Activated T-helper 1 cell treated with anti-CD3 and anti-CD28 coated beads, Interleukin-12 subunit alpha, Interleukin-12 subunit beta, Interleukin-2, Interleukin-4 antibody, amounts not matched to agents 30 ng/mL and 10 ng/mL and 1 ng/mL, durations not matched to agents 14 hours and 24 hours and 36 hours (primary cell): ENCODE data around the gene BSG. TPM values are rescaled to one million over a fixed set of nuclear protein-coding genes. Genes with fewer than 3 reads are reported as not detected.

Experiments used
- DNase-seq: peaks from one replicate; pipeline ENCODE4 v3.0.0; 2021; ENCODE audit warnings: low spot score
- H3K27ac Mint-ChIP-seq: one replicate; pipeline ENCODE4 v1.8.0; 2021; ENCODE audit warnings: mild to moderate bottlenecking, mixed read lengths
- H3K27me3 Mint-ChIP-seq: one replicate; pipeline ENCODE4 v1.8.0; 2022; ENCODE audit warnings: mild to moderate bottlenecking, moderate library complexity, mixed read lengths; ENCODE audit not compliant: insufficient read depth
- H3K36me3 Mint-ChIP-seq: one replicate; pipeline ENCODE4 v1.8.0; 2021; ENCODE audit warnings: low read depth, mixed read lengths
- H3K4me1 Mint-ChIP-seq: one replicate; pipeline ENCODE4 v1.8.0; 2021; ENCODE audit warnings: low read depth, mixed read lengths
- H3K4me3 Mint-ChIP-seq: one replicate; pipeline ENCODE4 v1.8.0; 2021; ENCODE audit warnings: mild to moderate bottlenecking, moderate library complexity, mixed read lengths
- H3K9me3 Mint-ChIP-seq: one replicate; pipeline ENCODE4 v1.8.0; 2021; ENCODE audit warnings: mixed read lengths
- intact Hi-C: fragments of 100-400 bp; cut with micrococcal nuclease; formaldehyde crosslinking; loops from one replicate; pipeline ENCODE4 v1.15.1; 2024
- total RNA-seq: library from RNA; stranded (reverse); gene quantifications from 2 replicates; pipeline ENCODE4 v1.2.3, GENCODE V29; 2022

The BSG gene
- total RNA-seq, 1 donor from 2014 or later = 308 TPM

DNA sequence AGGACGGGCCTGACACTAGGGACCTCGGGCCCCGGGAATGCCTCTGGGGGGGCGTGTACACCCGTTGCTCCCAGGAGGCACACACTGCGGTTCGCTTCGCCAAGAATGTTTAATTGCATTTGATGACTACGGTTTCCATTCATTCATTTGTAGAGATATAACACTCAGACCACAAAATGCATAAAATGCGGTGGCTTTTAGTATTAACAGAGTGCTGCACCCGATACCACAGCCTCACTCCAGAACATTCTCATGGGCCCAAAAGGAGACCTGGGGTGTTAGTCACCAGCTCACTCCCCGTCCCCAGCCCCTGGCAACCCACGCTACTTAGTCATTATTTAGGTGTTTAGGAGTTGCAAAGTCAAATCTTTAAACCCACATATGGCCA is 39.1 kb downstream of the BSG start:
- intact Hi-C loops = loop anchor here (1.0 to 2.0 kb wide), 4 partner anchors 22 to 69 kb away; partner anchors contain the start of genes BSG and POLRMT
- Mint-ChIP-seq H3K4me1 (peaks cover 14% of the 10 kb centered on the region), H3K36me3 (peaks cover 10% of the 10 kb centered on the region), H3K27ac (peak overlapping the region; percentile 98), H3K9me3 (no peaks in the 10 kb centered on the region), H3K4me3 (peak overlapping the region; percentile 87), H3K27me3 (no peaks in the 10 kb centered on the region)
- DNase-seq = no peak

DNA sequence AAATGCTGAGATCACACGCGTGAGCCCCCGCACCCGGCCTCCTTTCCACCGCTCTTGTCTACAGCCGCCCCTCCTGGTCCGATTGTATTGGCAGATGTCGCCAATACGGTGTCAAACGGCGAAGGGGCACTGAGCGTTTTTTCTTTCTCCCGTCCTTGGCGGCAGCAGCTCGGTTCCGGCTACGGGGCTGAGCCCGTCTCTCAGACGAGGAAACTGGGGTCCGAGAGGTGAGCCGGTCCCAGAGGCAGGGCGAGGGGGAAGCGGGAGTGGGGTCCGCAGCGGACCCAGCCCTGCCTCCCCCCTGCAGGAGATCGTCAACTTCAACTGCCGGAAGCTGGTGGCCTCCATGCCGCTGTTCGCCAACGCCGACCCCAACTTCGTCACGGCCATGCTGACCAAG is 40.5 kb downstream of the BSG start:
- H3K27ac Mint-ChIP-seq = no peak overlapping the region
- H3K27me3 Mint-ChIP-seq = no peaks in the 10 kb centered on the region
- DNase-seq = no peak
- H3K9me3 Mint-ChIP-seq = no peaks in the 10 kb centered on the region
- peaks cover 14% of the 10 kb centered on the region for H3K4me1 Mint-ChIP-seq
- no peak overlapping the region for H3K4me3 Mint-ChIP-seq
- intact Hi-C loops = no loop called here
- H3K36me3 Mint-ChIP-seq = peaks cover 10% of the 10 kb centered on the region

DNA sequence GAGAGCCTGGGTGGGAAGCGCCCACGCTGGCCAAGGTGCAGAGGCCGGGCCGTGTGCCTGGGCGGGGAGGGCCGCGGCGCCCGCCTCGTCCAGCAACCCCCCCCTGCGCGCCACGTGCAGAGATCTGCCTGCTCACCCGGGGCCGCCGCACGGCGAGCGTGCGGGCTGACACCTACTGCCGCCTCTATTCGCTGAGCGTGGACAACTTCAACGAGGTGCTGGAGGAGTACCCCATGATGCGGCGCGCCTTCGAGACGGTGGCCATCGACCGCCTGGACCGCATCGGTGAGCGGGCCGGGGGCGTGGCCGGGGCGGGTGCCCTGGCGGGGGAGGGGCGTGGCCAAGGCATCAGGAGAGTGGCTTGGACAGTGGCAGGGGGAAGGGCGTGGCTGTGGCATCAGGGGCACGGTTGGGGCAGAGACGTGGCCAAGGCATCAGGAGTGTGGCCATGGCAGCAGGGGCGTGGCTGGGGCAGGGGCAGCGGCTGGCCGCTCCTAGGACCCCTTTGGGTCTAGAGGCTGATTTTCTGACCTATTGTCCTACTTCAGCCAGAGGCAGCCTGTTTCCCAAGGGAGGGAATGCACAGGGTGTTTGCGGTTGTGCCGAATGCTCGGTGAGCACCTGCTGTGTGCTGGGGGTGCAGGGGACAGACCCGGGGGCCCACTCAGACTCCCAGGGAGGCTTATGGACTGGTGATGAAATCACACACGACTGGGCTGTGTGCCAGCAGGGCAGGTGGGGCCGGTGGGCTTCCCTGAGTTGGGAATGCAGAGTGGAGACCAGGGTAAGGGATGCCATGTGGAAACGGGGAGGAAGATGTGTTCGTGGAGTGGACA is 41.6 kb downstream of the BSG start:
- H3K36me3 Mint-ChIP-seq = peaks cover 13% of the 10 kb centered on the region
- no peak overlapping the region for H3K4me3 Mint-ChIP-seq
- intact Hi-C loops = no loop called here
- H3K9me3 Mint-ChIP-seq = no peaks in the 10 kb centered on the region
- DNase-seq = no peak
- H3K27ac Mint-ChIP-seq = no peak overlapping the region
- H3K4me1 Mint-ChIP-seq = peaks cover 14% of the 10 kb centered on the region
- H3K27me3 Mint-ChIP-seq = no peaks in the 10 kb centered on the region

DNA sequence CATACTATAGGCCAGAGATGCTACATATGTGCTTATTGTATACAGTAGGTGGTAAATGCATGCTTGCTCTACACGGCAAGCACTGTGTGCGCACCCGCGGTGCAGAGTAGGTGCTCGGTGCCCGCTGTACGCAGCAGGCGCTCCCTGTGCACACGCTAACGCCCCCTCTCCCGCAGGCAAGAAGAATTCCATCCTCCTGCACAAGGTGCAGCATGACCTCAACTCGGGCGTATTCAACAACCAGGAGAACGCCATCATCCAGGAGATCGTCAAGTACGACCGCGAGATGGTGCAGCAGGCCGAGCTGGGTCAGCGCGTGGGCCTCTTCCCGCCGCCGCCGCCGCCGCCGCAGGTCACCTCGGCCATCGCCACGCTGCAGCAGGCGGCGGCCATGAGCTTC is 43.2 kb downstream of the BSG start:
- H3K27ac Mint-ChIP-seq = peak overlapping the region; percentile 48
- no peaks in the 10 kb centered on the region for H3K9me3 Mint-ChIP-seq
- intact Hi-C loops = no loop called here
- H3K4me3 Mint-ChIP-seq = no peak overlapping the region
- no peak for DNase-seq
- peaks cover 13% of the 10 kb centered on the region for H3K36me3 Mint-ChIP-seq
- H3K27me3 Mint-ChIP-seq = no peaks in the 10 kb centered on the region
- H3K4me1 Mint-ChIP-seq = peaks cover 14% of the 10 kb centered on the region

DNA sequence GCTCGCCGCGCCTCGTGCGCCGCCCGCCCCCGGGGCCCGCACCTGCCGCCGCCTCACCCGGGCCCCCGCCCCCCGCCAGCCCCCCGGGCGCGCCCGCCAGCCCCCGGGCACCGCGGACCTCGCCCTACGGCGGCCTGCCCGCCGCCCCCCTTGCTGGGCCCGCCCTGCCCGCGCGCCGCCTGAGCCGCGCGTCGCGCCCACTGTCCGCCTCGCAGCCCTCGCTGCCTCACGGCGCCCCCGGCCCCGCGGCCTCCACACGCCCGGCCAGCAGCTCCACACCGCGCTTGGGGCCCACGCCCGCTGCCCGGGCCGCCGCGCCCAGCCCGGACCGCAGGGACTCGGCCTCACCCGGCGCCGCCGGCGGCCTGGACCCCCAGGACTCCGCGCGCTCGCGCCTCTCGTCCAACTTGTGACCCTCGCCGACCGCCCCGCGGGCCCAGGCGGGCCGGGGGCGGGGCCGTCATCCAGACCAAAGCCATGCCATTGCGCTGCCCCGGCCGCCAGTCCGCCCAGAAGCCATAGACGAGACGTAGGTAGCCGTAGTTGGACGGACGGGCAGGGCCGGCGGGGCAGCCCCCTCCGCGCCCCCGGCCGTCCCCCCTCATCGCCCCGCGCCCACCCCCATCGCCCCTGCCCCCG is 43.8 kb downstream of the BSG start:
- no peaks in the 10 kb centered on the region for H3K9me3 Mint-ChIP-seq
- no peak overlapping the region for H3K4me3 Mint-ChIP-seq
- intact Hi-C loops = no loop called here
- peaks cover 13% of the 10 kb centered on the region for H3K36me3 Mint-ChIP-seq
- no peaks in the 10 kb centered on the region for H3K27me3 Mint-ChIP-seq
- no peak for DNase-seq
- no peak overlapping the region for H3K27ac Mint-ChIP-seq
- peaks cover 9% of the 10 kb centered on the region for H3K4me1 Mint-ChIP-seq

GRCh38 chr19:616747-617526 is 44.5 kb downstream of the BSG start:
- H3K27ac Mint-ChIP-seq = no peak overlapping the region
- H3K27me3 Mint-ChIP-seq = no peaks in the 10 kb centered on the region

DNA sequence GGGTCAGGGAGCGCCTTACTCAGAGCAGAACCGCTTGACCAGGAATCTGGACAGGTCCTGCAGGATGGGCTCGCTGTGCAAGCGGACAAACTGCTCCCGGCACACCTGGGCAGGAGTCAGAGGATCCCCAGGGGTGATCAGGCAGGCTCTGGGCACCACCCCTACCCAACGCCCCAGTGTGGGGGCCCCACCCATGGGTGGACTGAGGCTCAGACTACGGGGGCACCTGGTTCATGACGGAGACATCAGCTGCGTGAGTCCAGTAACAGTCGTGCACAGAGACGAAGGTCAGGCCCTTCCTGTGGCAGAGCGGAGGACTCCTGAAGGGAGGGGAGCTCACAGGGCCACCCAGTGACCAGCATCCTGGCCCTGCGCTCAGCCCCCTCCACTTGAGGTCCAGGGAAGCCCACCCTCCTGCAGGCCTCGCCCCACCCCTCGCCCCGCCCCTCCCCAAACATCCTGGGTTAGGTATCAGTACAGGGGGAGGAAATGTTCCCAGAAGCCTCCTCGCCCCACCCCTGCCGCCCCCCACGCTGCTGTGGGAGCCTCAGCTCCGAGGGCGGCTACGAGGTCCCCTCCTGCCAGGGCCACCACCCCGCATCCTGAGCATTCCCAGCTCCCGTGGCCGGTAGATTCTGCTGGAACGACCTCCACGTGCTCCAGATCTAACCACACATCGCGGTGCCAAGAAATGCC is 45.3 kb downstream of the BSG start:
- Mint-ChIP-seq H3K36me3 (peaks cover 13% of the 10 kb centered on the region), H3K9me3 (no peaks in the 10 kb centered on the region)
- intact Hi-C loops = no loop called here

More at GRCh38 chr19:616747-617526, 44.5 kb downstream of the BSG start:
- intact Hi-C loops = no loop called here
- H3K4me3 Mint-ChIP-seq = no peak overlapping the region
- no peaks in the 10 kb centered on the region for H3K9me3 Mint-ChIP-seq
- peaks cover 4% of the 10 kb centered on the region for H3K4me1 Mint-ChIP-seq
- H3K36me3 Mint-ChIP-seq = peaks cover 13% of the 10 kb centered on the region
- no peak for DNase-seq

GRCh38 chr19:618247-618619 is 45.8 kb downstream of the BSG start:
- no peak overlapping the region for H3K4me3 Mint-ChIP-seq
- intact Hi-C loops = no loop called here
- peaks cover 13% of the 10 kb centered on the region for H3K36me3 Mint-ChIP-seq
- H3K9me3 Mint-ChIP-seq = no peaks in the 10 kb centered on the region
- no peaks in the 10 kb centered on the region for H3K27me3 Mint-ChIP-seq
- no peak overlapping the region for H3K27ac Mint-ChIP-seq
- H3K4me1 Mint-ChIP-seq = peaks cover 4% of the 10 kb centered on the region
- no peak for DNase-seq

More for the DNA sequence above, 45.3 kb downstream of the BSG start:
- H3K27me3 Mint-ChIP-seq = no peaks in the 10 kb centered on the region
- no peak overlapping the region for H3K4me3 Mint-ChIP-seq
- no peak overlapping the region for H3K27ac Mint-ChIP-seq
- peaks cover 4% of the 10 kb centered on the region for H3K4me1 Mint-ChIP-seq
- no peak for DNase-seq

DNA sequence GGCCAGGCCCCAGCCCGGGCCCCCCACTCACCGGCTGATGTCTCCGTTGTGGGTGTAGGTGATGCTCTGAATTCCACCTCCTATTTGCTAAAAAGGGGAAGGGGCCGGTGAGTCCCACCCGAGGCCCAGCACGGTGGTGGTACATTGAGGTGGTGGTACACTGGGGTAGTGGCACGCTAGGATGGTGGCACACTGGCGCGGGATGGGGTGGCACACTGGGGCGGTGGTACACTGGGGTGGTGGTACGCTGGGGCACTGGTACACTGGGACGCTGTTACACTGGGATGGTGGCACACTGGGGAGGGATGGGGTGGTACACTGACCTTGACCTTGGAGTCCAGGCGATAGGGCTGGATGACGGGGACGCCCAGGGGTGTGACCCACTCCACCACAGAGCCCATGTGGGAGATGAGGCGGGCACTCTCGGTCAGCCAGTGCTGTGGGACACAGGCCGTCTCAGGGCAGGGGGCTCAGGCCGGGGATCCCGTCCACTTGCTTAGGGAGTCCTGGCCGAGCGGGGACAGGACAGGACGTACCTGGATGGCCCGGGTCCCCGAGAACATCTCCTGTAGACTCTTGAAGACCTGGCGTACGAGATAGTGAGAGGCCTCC is 46.4 kb downstream of the BSG start:
- Mint-ChIP-seq H3K4me1 (peaks cover 4% of the 10 kb centered on the region), H3K36me3 (peaks cover 16% of the 10 kb centered on the region), H3K27me3 (no peaks in the 10 kb centered on the region), H3K4me3 (no peak overlapping the region), H3K27ac (no peak overlapping the region), H3K9me3 (no peaks in the 10 kb centered on the region)
- DNase-seq = no peak
- intact Hi-C loops = no loop called here

DNA sequence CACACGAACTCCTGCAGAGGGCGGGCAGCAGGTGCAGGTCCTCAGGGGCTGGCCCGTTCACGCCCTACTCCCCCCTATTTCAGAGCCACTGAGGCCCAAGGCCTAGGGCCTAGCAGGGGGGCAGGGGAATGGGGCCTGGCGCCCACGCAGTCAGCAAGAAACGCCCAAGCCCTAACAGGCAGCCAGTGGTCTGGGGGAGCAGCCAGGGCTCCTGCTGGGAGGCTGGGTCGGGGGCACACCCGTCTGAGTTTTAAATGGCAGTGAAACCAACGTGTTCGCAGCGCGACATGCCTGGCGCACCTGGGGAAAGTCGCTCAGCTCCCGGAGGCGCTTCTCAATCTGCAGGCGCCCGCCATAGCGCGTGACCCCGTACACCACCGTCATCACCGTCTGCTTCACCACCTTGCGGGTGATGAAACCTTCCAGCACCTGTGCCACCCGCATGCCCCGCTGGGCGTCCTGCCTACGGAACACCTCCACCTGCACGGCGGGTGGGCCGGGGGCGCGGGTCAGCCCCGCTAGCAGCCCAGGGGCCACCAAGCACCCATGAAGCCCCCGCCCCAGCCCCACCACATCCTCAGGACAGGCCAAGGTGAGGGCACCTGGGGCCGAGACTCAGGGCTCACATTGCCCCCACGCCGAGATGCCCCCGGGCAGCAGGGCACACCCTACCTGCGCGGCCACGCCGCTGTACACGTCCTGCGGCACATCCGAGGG is 47.0 kb downstream of the BSG start:
- intact Hi-C loops = no loop called here
- Mint-ChIP-seq H3K9me3 (no peaks in the 10 kb centered on the region), H3K4me3 (no peak overlapping the region)

DNA sequence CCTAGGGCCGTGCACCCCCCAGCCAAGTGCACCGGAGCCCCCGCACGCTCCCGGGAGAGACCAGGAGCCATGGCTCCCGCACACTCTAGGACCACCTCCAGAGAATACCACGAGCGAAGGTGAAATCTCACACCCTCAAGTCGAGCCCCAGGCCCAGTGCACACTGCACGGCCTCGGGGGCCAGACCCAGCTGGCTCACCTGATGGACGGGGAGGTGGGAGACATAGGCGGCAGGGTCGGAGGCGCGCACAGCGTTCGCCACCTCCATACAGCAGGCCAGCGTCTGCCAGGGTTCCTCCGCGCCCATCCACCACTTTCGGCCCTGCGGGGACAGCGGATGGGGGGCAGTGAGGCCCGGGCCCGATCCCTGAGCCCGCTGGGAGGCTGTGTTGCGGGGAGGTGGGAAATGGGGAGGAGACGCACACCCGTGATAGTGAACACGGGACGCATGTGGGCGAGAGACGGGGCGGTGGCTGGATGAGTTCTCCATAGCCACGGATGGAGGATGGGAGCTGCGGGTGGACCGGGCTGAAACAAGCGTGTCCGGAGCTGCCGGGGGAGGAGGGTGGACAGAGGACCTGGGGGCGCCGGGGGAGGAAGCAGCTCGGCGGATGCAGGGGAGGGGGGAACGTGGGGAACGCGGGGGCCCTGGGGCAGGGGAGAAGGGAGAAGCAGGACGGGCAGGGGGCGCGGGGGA is 47.9 kb downstream of the BSG start:
- Mint-ChIP-seq H3K36me3 (peaks cover 15% of the 10 kb centered on the region), H3K4me1 (peaks cover 4% of the 10 kb centered on the region), H3K27me3 (no peaks in the 10 kb centered on the region), H3K4me3 (no peak overlapping the region), H3K9me3 (no peaks in the 10 kb centered on the region), H3K27ac (no peak overlapping the region)
- no peak for DNase-seq
- intact Hi-C loops = no loop called here

More for the DNA sequence above, 47.0 kb downstream of the BSG start:
- Mint-ChIP-seq H3K27ac (no peak overlapping the region), H3K4me1 (peaks cover 4% of the 10 kb centered on the region), H3K27me3 (no peaks in the 10 kb centered on the region), H3K36me3 (peaks cover 18% of the 10 kb centered on the region)
- no peak for DNase-seq
